HG03097 (cell line): ENCODE results near the gene HOXD9.

Source experiments
- ATAC-seq: cut with Tn5 transposase; IDR thresholded peaks from one replicate; pipeline ENCODE4 v1.9.1; 2021; ENCODE audit not compliant: unreplicated experiment, low FRiP score

HOXD9 gene

DNA sequence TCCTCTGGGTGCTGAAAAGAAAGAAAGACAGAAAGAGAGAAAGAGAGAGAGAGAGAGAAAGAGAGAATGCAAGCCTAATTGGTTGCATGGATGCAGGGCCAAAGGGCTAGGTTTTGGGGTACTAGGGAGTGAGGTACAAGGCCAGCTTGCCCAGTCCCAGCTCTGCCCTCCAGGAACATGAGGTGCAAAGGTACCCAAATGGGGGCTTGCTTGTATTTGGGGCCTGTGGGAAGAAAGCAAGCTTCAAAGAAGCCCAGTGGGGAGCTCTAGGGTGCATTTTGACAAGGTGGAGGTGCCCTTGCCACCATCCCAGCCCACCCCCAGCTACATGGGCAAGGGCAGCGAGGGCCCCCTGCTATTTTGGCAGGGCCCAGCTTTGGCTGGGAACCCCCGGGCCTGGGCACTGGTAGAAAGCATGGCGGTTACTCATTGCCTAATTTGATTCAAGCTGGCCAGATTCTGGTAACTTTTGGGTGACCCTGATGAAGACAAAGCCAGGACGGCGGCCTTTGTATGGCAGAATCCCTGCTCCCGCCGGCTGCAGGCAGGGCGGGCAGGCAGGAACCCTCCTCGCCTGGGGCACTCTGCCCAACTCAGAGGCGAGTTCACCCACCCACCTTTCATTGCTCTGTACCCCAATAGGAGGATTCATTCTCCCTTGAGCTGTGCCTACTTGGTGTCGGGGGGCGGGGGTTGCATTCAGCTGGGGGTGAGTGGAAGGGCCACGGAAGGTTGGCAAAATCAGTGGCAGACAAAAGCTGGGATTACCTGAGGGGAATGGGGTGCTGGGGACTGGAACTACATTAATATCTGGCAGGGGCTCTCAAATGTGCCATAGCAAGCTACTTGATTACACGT is 28.3 kb downstream of the HOXD9 start:
- no peak for ATAC-seq

DNA sequence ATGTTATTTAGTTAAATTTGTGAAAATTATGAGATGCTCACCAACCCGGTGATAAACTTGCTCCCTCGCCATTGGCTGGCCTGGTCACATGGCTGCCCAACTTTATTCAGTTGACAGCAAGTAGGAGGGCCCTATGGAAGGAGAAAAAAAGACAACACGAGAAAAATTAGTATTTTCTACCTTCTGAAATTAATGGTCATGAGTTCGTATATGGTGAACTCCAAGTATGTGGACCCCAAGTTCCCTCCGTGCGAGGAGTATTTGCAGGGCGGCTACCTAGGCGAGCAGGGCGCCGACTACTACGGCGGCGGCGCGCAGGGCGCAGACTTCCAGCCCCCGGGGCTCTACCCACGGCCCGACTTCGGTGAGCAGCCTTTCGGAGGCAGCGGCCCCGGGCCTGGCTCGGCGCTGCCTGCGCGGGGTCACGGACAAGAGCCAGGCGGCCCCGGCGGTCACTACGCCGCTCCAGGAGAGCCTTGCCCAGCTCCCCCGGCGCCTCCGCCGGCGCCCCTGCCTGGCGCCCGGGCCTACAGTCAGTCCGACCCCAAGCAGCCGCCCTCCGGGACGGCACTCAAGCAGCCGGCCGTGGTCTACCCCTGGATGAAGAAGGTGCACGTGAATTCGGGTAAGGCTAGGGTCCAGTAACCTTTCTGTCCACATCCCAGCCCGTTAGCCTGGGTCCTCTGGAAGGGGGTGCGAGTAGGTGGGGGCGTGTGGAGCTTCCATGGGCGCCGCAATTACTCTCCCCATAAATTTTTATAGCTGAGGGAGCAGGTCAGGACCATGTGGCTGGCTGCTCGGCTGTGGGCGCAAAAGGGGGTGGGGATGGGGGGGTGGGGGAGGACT is 29.1 kb downstream of the HOXD9 start, which contains the start of gene HOXD4:
Gene HOXD4, plus strand, starts transcription at position 109 of the 846 bp plus-strand sequence. Its CDS starts 84 bp downstream, at position 193.
- ATAC-seq, result no peak

DNA sequence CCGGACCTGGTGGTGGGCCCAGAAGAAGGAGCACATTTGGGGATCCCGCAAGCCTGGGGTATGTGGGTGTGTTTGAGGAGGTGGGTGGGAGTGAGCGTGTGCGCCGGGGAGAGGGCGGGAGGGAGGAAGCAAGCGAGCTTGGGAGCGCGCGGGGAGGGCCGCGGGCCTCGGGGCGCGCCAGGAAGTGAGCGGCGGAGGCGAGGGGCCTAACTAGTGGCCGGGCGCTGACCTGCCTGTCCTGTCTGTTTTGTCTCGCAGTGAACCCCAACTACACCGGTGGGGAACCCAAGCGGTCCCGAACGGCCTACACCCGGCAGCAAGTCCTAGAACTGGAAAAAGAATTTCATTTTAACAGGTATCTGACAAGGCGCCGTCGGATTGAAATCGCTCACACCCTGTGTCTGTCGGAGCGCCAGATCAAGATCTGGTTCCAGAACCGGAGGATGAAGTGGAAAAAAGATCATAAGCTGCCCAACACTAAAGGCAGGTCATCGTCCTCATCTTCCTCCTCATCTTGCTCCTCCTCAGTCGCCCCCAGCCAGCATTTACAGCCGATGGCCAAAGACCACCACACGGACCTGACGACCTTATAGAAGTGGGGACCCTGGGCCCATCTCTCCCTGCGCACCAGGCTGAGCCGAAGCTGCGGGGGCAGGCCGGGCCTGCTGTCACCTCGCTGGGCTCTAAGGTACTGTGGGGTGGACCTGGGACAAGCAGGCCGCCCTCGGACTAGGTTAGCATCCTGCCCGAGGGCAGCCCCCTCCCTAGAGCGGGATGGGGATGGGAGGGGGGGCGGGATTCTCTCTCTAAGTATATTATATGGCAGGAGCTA is 30.0 kb downstream of the HOXD9 start:
- ATAC-seq, result no peak

DNA sequence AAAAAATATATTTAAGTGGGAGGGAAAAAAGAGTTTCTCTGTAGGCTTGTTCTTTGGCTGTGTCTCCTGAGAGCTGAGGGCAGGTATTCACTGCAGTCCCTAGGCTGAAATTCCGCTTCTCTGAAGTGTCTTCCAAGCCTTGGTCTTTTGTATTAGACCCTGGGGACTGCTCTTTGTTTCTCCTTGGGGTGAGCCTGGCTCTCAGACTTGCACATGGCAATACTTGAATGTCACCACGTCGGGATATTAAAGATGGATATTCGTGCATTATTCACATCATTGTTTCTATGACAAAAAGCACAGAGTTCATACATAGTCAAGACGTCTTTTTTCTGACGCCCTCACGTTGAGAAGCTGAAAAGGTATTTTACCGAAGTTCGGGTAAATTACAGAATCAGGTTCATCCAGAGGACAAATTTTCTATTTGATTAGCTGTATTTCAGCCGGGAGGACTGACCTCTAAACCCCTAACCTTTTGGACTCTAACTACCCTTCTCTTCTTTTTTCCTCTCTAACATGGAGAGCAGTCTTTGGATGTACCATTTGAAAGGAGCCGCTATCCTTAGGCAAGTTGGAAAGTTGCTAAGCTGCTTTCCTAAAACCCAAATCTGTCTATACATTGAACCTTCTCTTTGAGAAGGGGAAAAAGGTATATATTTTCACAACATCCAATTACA is 32.2 kb downstream of the HOXD9 start:
- ATAC-seq, result no peak

DNA sequence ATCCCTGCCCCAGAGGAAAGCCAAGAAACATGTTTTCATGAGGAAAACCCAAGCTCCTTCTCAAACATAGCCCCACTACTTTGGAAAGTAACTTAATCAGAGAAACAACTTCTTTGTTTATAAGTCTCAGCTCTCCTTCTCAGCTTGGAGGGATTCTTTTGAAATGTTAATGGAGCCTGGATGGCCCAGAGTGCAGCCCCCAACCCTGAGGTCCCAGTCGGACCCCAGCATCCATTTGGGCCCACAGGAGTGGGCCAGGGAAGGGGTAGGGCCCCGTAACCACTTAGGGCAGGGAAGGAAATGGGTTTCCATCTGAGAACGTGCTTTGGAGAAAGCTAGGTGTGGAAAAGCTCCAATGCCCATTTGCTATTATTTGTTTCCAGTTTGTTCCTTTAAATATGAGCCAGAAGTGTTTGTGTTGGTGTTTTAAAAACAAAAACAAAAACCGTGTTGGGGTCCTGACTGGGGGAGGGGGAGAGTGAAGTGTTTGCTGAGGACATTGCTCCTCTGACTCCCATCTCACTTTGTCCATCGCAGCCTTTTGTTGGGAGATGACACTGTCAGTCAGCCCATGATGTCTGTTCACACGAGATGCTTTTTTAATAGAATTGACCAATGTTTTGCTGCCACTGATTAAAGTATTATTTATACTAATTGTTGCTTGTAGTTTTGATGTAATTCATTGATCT is 33.0 kb downstream of the HOXD9 start:
- no peak for ATAC-seq

DNA sequence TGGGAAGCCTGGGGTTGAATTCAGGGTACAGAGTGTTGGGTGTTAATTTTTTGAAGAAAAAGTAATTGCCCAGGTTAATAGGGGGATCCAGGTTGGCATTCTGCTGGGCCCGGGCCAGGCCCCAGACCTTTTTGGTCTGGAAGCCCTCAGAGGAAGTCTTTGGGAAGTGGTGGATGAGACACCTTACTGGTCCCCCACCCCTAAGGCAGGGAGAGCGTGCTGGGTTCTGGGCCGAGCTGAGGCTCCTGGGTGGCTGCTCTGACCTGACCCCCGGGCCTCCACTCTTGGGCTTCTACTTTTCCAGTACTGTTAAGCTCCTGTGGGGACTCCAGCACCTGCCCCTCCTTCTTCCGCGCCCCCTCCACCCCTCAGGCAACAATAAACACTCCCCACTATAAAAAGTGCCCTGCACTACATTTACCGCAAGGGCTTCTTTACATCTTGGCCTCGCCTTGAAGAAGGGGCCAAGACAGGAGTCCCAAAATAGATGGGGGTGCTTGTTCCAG is 33.8 kb downstream of the HOXD9 start:
- no peak for ATAC-seq

DNA sequence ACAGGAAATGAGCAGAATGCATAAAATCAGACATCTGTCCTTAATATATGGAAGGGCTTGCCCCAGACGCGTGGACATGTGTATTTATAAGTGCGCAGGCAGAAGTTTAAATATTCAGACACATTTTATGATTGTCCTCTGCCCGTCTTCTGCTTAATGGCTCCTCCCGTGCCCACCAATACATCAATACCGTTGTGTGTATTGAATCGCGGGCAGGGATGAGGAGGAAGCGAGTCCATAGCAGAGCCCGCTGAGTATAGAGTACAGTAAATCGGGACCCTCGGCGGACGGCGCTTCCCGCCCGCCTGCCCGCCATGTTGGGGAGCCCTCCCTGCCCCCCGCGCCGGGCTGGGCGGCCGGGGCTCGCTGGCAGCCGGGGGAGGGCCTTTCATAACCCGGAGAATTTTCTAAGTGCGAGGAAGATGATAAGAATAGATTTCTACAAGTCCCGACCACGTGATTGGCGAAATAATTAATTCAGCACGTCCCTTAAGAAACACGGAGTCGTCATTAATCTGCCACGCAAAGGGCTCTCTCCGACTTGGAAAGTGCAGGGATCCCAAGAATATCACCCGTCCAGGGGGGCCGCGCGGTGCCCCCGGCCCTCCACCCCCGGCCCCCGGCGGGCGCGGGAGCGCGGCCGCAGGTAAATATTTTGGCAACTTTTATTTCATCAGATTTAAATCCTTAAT is 34.4 kb downstream of the HOXD9 start, which contains the start of gene HOXD3:
Gene HOXD3, plus strand, starts transcription at position 501 of the 692 bp plus-strand sequence. CDS start 11,808 bp downstream, outside the sequence.
- no peak for ATAC-seq

DNA sequence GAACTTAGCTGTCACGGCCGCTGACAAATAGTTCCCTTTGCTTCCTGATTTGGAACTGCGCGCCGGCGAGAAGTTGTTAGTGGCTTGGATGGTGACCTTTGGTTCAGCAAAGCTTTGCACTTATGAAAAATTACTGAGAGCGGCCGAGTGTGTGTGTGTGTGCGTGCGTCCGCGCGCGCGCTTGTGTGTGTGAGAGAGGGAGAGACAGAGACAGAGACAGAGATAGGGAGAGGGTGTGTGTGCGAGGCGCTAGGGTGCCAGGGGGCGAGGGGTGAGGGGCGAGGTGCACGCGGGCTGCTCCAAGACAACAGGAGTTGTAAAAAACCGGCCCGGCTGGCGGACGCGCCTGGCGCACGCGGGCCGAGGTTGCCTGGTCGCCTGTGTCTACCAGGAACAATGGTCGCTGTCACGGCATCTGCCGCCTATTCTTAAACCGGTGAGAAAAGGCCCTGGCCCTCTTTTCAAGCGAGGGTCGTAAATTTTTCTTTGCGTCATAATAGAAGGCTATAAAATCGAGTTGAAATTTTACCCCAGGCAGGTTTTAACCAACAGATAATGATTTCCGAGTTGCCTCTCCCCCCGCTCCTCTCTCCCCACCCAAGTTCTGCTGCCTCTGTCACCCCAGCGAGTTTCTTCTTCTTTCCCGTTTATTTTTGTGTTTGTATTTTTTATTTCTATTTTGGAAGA is 35.1 kb downstream of the HOXD9 start:
- ATAC-seq, result no peak

DNA sequence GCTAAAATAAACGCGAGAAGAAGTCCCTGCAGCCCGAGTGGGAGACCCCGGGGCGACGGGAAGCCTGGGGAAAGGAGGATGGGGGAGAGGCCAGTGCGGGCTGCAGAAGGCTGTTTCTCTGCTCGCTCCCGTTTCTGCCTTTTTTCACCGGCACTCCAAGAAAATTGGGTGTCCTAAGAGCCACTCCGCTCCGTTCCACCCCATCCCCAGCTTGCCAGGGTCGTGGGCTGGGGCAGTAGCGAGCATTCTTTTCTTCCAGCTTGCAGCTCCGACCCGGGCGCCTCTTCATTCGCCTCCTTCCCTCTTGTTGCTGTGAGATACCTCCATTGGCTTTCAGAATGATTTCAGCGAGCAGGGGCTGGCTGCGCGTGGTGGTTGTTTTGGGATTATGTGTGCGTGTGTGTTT is 35.7 kb downstream of the HOXD9 start:
- ATAC-seq, result no peak

DNA sequence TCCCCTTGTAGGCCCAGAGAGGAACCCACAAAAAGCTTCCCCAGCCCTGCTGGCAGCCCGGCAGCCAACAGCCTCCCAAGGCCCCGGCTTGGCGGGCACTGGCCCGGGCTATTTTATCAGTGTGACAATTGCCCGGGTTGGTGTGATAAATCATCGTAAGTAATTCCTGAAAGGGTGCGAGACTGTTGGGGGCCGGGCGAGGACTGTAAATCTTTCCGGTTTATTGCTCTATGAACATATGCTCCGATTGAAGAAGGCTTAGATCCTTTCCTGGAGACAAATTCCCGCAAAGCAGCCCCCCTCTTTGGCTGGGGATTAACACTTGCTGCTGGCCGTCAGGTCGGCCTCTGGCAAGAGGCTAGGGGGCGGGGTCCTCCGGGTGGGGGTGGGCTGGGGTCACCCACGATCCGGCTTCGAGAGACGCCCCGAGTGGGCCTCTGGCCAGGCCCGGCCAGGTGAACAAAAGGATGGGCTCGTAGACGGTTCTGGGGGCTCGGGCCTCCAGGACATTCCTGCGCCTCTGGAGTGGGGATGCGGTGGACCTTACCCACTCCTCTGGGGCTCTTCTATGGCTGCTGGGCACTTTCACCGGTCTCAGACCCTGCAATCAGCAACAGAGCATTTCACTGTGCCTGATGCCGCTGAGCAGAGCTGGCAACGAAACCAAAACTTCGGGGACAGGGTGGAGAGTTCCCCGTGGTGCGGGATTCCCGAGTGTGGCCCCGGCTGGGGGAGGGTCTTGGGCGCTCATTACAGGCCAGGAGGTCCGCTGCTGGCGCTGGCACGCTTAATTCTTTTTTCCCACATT is 36.5 kb downstream of the HOXD9 start:
- no peak for ATAC-seq

DNA sequence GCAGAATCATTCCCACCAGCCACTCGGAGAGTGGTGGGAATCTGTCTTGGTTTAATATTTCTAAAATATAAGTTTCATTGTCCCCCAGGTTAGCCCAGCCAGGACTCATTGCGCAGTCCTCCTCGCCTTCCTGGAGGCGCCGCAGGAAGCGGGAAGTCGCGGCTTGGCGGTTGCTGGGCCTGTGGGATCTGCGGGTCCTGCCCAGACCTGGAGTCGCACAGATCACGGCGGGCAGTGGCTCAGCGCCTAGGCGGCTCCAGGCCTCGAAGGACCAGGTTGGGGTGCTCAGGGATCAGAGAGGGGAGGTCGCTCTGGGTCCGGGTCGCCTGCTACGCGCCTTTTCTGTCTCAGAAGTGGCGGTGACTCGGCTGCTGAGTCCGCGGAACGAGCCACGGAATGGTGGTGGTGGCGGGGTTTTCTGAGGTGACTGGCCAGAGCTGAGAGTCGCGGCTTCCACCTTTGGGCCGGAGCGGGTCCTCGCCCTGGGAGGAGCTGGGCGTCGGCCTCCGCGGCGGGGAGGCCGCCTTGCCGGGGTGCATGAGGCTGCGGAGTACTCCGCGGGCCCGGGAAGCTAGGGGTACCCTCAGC is 37.2 kb downstream of the HOXD9 start:
- no peak for ATAC-seq

DNA sequence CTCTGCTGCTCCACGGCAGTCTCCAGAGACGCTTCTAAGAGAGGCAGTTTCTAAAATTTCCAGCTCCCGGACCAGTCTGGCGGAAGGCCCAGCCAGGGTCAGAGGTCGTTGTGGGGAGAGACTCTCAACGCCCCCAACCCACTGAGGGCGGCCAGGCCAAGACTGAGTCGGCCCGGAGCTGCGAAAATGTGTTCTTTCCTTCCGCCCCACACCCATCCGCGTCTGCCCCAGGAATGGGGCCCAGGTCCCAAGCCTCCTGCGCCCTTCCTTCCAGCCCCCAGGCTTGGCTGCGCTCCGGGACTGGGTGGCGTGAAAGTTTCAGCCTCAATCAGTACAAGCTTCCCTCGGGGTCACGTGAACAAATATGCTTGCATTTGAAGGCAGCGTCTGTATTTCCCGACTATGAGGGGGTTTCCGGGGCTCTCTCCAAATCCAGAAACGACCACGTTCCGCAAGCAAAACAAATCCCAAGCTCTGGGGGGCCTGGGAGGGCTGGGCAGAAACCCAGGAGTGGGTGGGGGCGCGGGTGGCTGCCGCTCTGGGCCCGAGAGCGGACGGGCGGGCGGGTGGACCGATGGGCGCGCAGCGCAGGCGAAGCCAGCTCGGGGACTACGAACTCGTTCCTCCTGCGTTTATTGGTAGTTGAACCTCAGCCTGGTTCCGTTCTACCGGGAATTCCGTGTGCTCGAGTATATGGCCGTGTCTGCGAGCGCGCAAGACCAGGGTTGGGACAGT is 37.9 kb downstream of the HOXD9 start:
- ATAC-seq, result no peak

DNA sequence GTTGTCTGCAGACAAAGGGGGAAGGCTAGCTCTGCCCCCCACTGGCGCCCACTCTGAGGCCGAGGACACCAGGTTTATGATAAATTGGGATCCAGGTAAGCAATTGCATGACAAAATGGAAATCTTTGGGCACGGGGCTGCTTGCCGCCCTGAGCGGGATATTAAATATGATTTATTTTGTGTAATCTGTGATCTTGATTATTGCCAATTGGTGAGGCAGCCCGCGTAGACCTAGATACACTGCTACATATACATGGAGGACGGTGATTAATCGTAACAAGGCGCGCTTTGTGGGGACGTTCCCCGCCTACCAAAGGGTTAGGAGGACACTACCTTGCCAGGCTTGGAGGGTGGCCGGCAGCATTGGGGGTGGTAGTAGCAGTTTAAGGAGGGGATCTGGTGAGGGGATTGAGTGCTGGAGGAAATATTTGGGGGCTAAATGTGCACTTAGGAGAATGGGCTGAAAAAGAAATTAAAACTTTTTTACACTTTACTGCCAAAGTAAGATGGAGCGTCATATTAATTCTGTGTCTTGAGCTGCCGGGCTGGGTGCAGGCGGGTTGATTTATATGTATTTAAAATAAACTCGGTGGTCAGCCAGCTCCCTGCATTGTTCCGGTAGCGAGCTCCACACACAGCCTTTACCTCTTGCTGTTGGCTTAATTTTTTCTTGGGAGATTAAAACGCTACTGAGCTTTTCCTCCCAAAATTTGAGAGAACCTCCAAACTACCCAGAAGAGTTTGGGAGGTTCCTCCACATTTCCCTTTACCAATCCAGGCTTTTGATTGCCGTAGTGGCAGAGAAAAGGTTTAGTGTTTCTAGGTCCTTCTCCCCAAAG is 38.7 kb downstream of the HOXD9 start:
- no peak for ATAC-seq

DNA sequence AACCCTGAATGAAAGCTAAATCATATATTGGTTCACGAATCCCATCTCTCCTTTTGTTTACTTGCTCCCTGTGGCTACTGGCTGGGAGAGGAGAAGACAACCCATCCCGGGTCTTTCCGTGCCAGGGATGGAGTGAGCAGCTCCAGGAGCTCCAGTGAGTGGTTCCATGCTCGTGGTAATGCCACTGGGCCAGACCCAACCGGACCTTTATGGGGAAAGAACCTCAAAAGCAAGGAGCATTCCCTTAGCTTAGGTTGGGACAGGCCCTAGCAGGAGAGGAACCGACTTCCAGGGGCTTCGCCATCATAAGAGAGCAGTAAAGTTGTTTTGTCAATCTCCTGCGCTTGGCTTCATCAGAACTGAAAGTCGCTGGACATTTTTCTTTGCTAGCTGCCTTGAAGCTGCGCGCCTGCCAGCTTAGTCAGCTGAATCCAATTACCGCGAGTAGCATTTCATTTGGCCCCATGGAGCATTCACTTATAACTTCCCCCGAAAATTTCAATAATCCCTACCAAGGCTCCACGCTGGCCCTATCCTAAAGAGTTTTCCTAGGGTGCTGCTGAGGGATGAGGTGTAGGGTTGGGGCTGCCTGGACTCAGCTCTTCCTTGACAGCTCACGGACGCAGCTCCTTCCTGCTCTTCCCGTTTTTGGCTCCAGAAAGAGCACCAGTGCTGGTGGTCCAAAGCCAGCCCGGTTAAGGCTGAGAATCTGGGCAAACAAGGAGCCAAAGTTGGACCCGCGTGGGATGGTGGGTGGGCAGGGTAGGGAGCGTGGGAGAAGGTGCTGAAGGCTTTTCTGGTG is 39.5 kb downstream of the HOXD9 start:
- ATAC-seq, result no peak
